HepG2 (cell line): ENCODE data around the gene IVD. TPM values are rescaled to one million over a fixed set of nuclear protein-coding genes. Genes with fewer than 3 reads are reported as not detected.

ENCODE experiments used
- BHLHE40 ChIP-seq: IDR thresholded peaks from 2 replicates; pipeline ENCODE4 v1.6.1; 2011; ENCODE audit warnings: low read length, improper control_type of control experiment
- CBX5 ChIP-seq: sonication (generic); formaldehyde crosslinking; IDR thresholded peaks from 2 replicates; pipeline ENCODE4 v1.4.0; 2020; ENCODE audit warnings: missing genetic modification reagents, borderline replicate concordance
- ETV6 ChIP-seq: sonication (generic); formaldehyde crosslinking; conservative IDR thresholded peaks from 2 replicates; pipeline ENCODE4 v1.4.0; 2020; ENCODE audit warnings: missing genetic modification reagents
- FIP1L1 ChIP-seq: fragments of 200-400 bp; formaldehyde crosslinking; IDR thresholded peaks from 2 replicates; pipeline ENCODE4 v1.6.1; 2018; ENCODE audit warnings: low read depth, mild to moderate bottlenecking, low read length, moderate library complexity, borderline replicate concordance; ENCODE audit not compliant: insufficient read depth
- FOSL1 ChIP-seq: sonication (generic); formaldehyde crosslinking; IDR thresholded peaks from 2 replicates; pipeline ENCODE4 v1.9.0; 2021; ENCODE audit warnings: missing genetic modification reagents, borderline replicate concordance
- JARID2 ChIP-seq: sonication (generic); formaldehyde crosslinking; IDR thresholded peaks from 2 replicates; pipeline ENCODE4 v1.8.1; 2023; ENCODE audit warnings: missing genetic modification reagents, inconsistent platforms; ENCODE audit not compliant: insufficient replicate concordance
- JDP2 ChIP-seq: sonication (generic); formaldehyde crosslinking; IDR thresholded peaks from 2 replicates; pipeline ENCODE4 v1.8.1; 2022; ENCODE audit warnings: missing genetic modification reagents, borderline replicate concordance
- MLLT10 ChIP-seq: sonication (generic); formaldehyde crosslinking; IDR thresholded peaks from 2 replicates; pipeline ENCODE4 v1.4.0; 2020; ENCODE audit warnings: missing genetic modification reagents
- NPAS2 ChIP-seq: sonication (generic); formaldehyde crosslinking; IDR thresholded peaks from 2 replicates; pipeline ENCODE4 v1.8.0; 2022; ENCODE audit warnings: mild to moderate bottlenecking, missing genetic modification reagents, borderline replicate concordance
- PAX8 ChIP-seq: sonication (generic); formaldehyde crosslinking; IDR thresholded peaks from 2 replicates; pipeline ENCODE4 v1.8.0; 2022; ENCODE audit warnings: mild to moderate bottlenecking, missing genetic modification reagents, borderline replicate concordance
- POLR2AphosphoS2 ChIP-seq: IDR thresholded peaks from 2 replicates; pipeline ENCODE4 v1.6.1; 2011; ENCODE audit warnings: low read depth, low read length, improper control_type of control experiment
- SALL2 ChIP-seq: sonication (generic); formaldehyde crosslinking; IDR thresholded peaks from 2 replicates; pipeline ENCODE4 v1.8.1; 2023; ENCODE audit warnings: mild to moderate bottlenecking, missing genetic modification reagents, inconsistent platforms
- SP5 ChIP-seq: IDR thresholded peaks from 2 replicates; pipeline ENCODE4 v1.6.1; 2016; ENCODE audit warnings: low read depth, borderline replicate concordance
- YY1 ChIP-seq: IDR thresholded peaks from 2 replicates; pipeline ENCODE4 v1.6.1; 2011; ENCODE audit warnings: low read length, low read depth, moderate library complexity, mild to moderate bottlenecking; ENCODE audit not compliant: insufficient read depth, insufficient replicate concordance
- ZFP36L2 ChIP-seq: sonication (generic); formaldehyde crosslinking; IDR thresholded peaks from 2 replicates; pipeline ENCODE4 v1.4.0; 2020; ENCODE audit warnings: missing genetic modification reagents
- ZFY ChIP-seq: sonication (generic); formaldehyde crosslinking; IDR thresholded peaks from 2 replicates; pipeline ENCODE4 v1.4.0; 2020; ENCODE audit warnings: missing genetic modification reagents
- ZNF546 ChIP-seq: sonication (generic); formaldehyde crosslinking; conservative IDR thresholded peaks from 2 replicates; pipeline ENCODE4 v1.8.1; 2023; ENCODE audit warnings: mild to moderate bottlenecking, missing genetic modification reagents
- ZNF775 ChIP-seq: sonication (generic); formaldehyde crosslinking; IDR thresholded peaks from 2 replicates; pipeline ENCODE4 v1.4.0; 2020; ENCODE audit warnings: missing genetic modification reagents, mild to moderate bottlenecking, moderate library complexity, borderline replicate concordance
- ZNF790 ChIP-seq: sonication (generic); formaldehyde crosslinking; IDR thresholded peaks from 2 replicates; pipeline ENCODE4 v1.8.0; 2022; ENCODE audit warnings: missing genetic modification reagents, mild to moderate bottlenecking, borderline replicate concordance
- ZNF841 ChIP-seq: sonication (generic); formaldehyde crosslinking; IDR thresholded peaks from 2 replicates; pipeline ENCODE4 v1.8.1; 2023; ENCODE audit warnings: missing genetic modification reagents, borderline replicate concordance
- ZZZ3 ChIP-seq: sonication (generic); formaldehyde crosslinking; IDR thresholded peaks from 2 replicates; pipeline ENCODE4 v1.4.0; 2020; ENCODE audit warnings: missing genetic modification reagents, mild to moderate bottlenecking, borderline replicate concordance
- polyA plus RNA-seq, 8 experiments: library from polyadenylated mRNA; depleted of rRNA in 3 of 8; stranded (reverse) in 7 of 8; unstranded in 1 of 8; fragments of >200 nt; fragmentation: Illumina TruSeq in 4 of 8; extraction: Trizol in 4 of 8; gene quantifications; 2 replicates each; pipeline versions ENCODE4 v1.2.1 to v1.2.3, GENCODE V29; 2011 to 2016; ENCODE audit warnings: low read depth in 4 of 8, missing spikeins in 1 of 8, mixed read lengths in 1 of 8; ENCODE audit not compliant: insufficient read depth in 1 of 8
- total RNA-seq, 5 experiments: library from RNA; depleted of rRNA; stranded (reverse); fragments of >200 nt; fragmentation: Illumina TruSeq; extraction: Trizol; gene quantifications; 2 replicates each; pipeline ENCODE4 v1.2.3, GENCODE V29; 2016; ENCODE audit warnings: low read depth in 1 of 5
- TF ChIP-seq, protein P1 (sequence below): sonication (generic); formaldehyde crosslinking; IDR thresholded peaks from 2 replicates; pipeline ENCODE4 v1.4.0; 2020; ENCODE audit warnings: missing genetic modification reagents, low read depth, mild to moderate bottlenecking, borderline replicate concordance
- TF ChIP-seq, protein P2 (sequence below): sonication (generic); formaldehyde crosslinking; IDR thresholded peaks from 2 replicates; pipeline ENCODE4 v1.8.0; 2022; ENCODE audit warnings: mild to moderate bottlenecking, missing genetic modification reagents, moderate library complexity
- TF ChIP-seq, protein P3 (sequence below): sonication (generic); formaldehyde crosslinking; IDR thresholded peaks from 2 replicates; pipeline ENCODE4 v1.8.0; 2022; ENCODE audit warnings: mild to moderate bottlenecking, missing genetic modification reagents
- TF ChIP-seq, protein P4 (sequence below): sonication (generic); formaldehyde crosslinking; IDR thresholded peaks from 2 replicates; pipeline ENCODE4 v1.8.1; 2023; ENCODE audit warnings: missing genetic modification reagents, mild to moderate bottlenecking, borderline replicate concordance
- TF ChIP-seq, protein P5 (sequence below): IDR thresholded peaks from 2 replicates; pipeline ENCODE4 v1.6.1; 2016

Gene IVD
- total and polyA plus RNA-seq, 2 of the 13 experiments (the other 11 are each of a cell fraction or from before 2014, with no cell fraction given): 48.0 to 53.9 TPM

DNA sequence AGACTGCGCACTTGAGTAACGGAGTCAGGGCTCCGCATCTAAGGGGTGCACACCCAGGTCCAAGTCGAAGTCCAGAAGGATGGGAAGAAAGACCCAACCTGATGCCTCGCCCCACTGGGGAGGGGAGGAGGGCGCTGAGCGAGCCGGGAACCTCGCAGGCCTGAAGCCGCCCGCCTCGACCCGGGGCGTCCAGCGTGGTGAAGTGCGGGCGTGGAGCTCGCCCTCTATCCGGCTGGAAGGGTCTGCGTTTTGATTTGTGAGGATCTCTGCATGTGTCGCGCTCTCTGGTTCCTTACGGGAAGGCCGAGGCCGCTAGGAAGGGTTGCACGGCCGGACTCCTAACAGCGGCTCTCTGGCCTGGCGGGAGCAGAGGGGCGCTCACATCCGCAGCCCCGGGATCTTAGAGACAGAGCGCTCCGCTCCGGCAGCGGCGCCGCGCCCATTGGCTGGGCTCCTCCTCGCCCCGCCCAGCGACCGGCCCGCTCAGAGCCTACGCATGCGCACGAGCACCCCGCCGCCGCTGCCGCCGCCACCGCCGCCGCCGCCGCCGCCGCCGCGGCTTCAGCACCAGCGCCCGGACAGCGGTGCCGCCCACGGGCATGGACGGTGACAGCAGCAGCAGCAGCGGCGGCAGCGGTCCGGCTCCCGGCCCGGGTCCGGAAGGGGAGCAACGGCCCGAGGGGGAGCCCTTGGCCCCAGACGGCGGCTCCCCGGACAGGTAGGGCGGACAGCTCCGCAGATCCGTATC lies 47.7 kb upstream of the IVD start, which contains the start of gene DISP2 (continued):
- TF ChIP-seq, protein P1, sequence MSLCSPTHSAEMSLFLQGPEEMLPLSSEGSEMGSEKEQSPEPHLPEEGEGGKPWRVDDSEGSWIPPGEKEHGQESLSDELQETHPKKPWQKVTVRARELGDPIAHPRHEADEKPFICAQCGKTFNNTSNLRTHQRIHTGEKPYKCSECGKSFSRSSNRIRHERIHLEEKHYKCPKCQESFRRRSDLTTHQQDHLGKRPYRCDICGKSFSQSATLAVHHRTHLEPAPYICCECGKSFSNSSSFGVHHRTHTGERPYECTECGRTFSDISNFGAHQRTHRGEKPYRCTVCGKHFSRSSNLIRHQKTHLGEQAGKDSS (CRISPR knock-in tag): no peak; the same call in 1 of the 2 replicates
- TF ChIP-seq, protein P2, sequence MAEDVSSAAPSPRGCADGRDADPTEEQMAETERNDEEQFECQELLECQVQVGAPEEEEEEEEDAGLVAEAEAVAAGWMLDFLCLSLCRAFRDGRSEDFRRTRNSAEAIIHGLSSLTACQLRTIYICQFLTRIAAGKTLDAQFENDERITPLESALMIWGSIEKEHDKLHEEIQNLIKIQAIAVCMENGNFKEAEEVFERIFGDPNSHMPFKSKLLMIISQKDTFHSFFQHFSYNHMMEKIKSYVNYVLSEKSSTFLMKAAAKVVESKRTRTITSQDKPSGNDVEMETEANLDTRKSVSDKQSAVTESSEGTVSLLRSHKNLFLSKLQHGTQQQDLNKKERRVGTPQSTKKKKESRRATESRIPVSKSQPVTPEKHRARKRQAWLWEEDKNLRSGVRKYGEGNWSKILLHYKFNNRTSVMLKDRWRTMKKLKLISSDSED (CRISPR knock-in tag): no peak
- TF ChIP-seq ZNF841 (no peak), POLR2AphosphoS2 (no peak), SP5 (CRISPR knock-in tag) (no peak), JDP2 (CRISPR knock-in tag) (no peak), CBX5 (no peak), ZFY (CRISPR knock-in tag) (peak; percentile 64), ETV6 (CRISPR knock-in tag) (no peak), YY1 (no peak), ZFP36L2 (no peak), NPAS2 (CRISPR knock-in tag) (no peak), ZNF775 (CRISPR knock-in tag) (no peak), BHLHE40 (no peak), FIP1L1 (no peak), ZNF546 (CRISPR knock-in tag) (0 out of 2 replicates have a peak, but pooled peaks have one; percentile 45), PAX8 (no peak), ZNF790 (CRISPR knock-in tag) (no peak), JARID2 (CRISPR knock-in tag) (no peak), ZZZ3 (CRISPR knock-in tag) (no peak), FOSL1 (CRISPR knock-in tag) (no peak), MLLT10 (CRISPR knock-in tag) (no peak), SALL2 (CRISPR knock-in tag) (no peak)
- TF ChIP-seq, protein P3, sequence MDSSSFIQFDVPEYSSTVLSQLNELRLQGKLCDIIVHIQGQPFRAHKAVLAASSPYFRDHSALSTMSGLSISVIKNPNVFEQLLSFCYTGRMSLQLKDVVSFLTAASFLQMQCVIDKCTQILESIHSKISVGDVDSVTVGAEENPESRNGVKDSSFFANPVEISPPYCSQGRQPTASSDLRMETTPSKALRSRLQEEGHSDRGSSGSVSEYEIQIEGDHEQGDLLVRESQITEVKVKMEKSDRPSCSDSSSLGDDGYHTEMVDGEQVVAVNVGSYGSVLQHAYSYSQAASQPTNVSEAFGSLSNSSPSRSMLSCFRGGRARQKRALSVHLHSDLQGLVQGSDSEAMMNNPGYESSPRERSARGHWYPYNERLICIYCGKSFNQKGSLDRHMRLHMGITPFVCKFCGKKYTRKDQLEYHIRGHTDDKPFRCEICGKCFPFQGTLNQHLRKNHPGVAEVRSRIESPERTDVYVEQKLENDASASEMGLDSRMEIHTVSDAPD (CRISPR knock-in tag): no peak
- TF ChIP-seq, protein P4, sequence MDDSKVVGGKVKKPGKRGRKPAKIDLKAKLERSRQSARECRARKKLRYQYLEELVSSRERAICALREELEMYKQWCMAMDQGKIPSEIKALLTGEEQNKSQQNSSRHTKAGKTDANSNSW (CRISPR knock-in tag): no peak
- TF ChIP-seq, protein P5, sequence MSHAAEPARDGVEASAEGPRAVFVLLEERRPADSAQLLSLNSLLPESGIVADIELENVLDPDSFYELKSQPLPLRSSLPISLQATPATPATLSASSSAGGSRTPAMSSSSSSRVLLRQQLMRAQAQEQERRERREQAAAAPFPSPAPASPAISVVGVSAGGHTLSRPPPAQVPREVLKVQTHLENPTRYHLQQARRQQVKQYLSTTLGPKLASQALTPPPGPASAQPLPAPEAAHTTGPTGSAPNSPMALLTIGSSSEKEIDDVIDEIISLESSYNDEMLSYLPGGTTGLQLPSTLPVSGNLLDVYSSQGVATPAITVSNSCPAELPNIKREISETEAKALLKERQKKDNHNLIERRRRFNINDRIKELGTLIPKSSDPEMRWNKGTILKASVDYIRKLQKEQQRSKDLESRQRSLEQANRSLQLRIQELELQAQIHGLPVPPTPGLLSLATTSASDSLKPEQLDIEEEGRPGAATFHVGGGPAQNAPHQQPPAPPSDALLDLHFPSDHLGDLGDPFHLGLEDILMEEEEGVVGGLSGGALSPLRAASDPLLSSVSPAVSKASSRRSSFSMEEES (CRISPR knock-in tag): no peak
